ENCODE data around the gene SH3GLB1.

DNA sequence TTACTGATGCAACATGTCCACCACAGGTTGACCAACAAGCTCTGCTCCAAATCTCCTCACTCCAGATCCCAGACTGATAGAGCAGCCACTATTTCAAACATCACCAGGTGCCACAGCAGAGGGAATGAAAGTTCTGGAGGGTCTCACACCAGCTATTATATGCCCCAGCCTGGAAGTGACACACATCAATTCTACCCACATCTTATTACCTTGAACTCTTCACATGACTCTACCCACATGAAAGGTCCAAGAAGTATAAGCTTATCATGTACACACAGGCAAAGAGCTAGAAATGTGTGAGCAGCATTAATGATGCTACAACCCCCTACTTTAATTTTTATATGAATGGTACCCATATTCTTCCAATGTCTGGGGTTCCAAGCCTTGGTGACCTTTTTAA lies 64.2 kb downstream of the SH3GLB1 start:
- TF ChIP-seq, protein P1, sequence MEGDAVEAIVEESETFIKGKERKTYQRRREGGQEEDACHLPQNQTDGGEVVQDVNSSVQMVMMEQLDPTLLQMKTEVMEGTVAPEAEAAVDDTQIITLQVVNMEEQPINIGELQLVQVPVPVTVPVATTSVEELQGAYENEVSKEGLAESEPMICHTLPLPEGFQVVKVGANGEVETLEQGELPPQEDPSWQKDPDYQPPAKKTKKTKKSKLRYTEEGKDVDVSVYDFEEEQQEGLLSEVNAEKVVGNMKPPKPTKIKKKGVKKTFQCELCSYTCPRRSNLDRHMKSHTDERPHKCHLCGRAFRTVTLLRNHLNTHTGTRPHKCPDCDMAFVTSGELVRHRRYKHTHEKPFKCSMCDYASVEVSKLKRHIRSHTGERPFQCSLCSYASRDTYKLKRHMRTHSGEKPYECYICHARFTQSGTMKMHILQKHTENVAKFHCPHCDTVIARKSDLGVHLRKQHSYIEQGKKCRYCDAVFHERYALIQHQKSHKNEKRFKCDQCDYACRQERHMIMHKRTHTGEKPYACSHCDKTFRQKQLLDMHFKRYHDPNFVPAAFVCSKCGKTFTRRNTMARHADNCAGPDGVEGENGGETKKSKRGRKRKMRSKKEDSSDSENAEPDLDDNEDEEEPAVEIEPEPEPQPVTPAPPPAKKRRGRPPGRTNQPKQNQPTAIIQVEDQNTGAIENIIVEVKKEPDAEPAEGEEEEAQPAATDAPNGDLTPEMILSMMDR (IDR thresholded peaks at IDR 0.05): no peak
- TF ChIP-seq POLR2A (IDR thresholded peaks at IDR 0.05): no peak
